Right kidney (tissue), 1 donor: ENCODE data around the gene BFAR.
"Not testable (repeated sequence)": the region's sequence is repeated elsewhere in the genome, so short reads cannot be mapped to it uniquely, and the experiment has no call there.

Experiments
- DNase-seq: peaks from one replicate; pipeline ENCODE4 v3.0.0-alpha.2; 2016

The BFAR gene

DNA sequence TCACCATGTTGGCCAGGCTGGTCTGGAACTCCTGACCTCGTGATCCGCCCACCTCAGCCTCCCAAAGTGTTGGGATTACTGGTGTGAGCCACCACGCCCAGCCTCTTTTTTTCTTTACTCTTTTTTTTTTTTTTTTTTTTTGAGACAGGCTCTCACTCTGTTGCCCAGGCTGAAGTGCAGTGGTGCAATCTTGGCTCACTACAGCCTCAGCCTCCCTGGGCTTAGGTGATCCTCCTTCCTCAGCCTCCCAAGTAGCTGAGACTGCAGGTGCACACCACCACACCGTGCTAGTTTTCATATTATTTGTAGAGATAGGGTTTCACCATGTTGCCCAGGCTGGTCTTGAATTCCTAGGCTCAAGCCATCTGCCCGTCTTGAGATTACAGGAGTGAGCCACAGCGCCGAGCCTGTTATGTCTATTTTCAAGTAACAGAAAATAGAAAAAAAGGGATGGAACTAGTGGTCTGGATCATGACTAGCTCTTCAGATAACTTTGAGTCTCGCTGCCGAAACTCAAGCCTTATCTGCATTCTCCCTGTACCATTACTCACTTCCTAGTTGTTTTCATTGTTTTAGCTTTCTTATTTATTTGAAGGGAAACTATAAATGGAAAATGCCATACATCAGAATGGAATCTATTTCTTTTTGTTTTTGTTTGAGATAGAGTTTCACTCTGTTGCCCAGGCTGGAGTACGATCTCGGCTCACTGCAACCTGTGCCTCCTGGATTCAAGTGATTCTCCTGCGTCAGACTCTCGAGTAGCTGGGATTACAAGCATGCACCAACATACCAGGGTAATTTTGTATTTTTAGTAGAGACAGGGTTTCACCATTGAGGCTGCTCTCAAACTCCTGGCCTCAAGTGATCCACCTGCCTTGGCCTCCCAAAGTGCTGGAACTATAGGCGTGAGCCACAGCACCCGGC, 53.4 kb downstream of the BFAR start:
- not testable (repeated sequence) for DNase-seq

DNA sequence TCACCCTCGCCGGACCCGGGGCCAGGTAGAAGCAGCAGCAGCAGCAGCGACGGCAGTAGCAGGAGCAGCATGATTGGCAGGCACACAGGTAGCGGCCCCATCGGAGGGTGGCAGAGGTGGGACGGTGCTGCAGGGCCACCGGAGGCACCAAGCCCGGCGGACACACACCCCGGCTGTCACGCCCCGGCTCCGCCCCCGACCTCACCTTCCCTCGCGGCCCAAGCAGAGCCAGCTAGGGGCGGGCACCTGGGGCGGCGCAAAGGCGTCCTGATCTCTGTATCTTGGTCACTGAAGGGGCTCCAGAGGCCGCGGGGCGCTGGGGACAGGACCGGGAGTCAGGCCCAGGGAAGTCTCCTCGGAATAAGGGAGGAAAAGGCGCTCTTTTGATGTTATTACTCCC, 61.4 kb downstream of the BFAR start, which contains the start of gene PLA2G10:
Gene PLA2G10 (minus strand): TSS at position 180 of the 400 bp plus-strand sequence. CDS start 79 bp downstream, at position 101.
- not testable (repeated sequence) for DNase-seq

DNA sequence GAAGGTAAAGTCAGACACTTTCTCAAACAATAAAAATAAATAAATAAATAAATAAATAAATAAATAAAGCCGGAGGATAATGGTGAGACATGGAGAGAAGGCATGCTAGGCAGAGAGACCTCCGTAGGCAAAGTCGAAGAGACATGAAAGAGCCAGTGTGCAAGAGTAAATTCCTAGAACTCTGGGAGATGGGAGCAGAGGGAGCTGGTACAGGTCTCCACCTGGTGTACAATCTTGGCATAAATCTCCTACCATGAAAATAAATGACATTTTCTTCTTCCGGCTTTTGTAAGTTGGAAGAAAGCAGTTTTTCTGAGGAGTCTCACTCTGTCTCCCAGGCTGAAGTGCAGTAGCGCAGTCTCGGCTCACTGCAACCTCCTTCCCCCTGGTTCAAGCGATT, 69.1 kb downstream of the BFAR start:
- DNase-seq: not testable (repeated sequence)

DNA sequence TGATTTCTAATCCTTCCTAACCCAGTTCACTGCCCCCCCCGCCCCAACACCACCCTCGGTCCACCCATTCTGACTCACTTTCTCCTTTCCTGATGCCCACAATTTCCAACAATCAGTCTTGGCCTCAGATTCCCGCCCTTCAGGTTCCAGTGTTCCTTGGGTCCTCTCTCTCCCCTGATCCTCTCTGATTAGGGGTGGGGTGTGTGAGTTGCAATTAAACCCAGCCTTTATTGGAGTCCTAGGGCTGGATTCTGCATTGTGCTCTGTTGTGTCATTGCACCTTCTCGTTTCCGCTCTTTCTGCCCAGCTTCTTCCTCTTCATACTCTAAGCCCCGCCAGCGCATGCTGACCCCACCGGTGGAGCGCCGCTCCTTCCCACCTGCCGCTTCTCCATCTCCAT, 69.9 kb downstream of the BFAR start:
- DNase-seq: not testable (repeated sequence)

DNA sequence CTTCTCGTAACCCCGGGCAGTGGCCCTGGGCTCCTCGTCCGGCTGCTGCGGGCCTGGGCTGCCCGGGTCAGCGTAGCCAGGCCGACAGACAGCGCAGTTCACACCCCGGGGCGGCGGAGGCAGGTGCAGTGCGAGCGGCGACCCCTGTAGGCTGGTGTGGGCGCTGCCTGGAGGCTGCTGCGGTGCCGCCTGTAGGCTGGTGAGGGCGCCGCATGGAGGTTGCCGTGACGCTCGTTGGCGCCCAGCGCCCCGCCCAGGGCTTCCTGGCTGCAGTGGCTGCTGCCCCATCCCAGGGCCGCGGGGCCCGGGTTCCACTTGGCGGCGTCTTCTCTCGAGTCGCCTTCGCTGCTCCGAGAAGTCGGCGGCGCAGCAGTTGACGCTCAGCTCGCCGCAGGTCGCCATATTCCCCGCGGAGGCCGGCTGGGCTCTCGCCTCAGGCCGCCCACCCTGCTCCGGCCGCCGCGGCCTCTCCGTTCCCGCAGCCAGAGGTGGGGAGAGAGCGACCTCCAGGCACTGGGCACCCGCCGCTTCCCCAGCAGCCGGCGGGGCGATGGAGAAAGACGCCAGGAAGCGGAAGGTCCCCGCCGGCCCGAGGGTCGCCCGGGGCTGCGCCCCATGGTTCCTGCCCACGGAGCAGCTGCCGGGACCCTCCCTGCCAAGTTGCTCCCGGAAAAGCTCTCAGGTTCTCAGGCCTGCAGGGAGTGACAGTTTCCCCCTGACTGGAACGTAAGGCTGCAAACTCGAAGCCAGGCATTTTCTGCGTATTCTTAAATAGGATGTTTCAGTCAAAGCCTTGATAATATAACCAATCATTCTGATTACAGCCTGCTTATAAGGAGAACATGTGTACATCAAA, 70.6 kb downstream of the BFAR start, which contains the start of gene NPIPA3:
Gene NPIPA3 (plus strand): TSS at position 256 of the 856 bp plus-strand sequence. CDS start 5,533 bp downstream, outside the sequence.
- not testable (repeated sequence) for DNase-seq
